OCI-LY7 (cell line): ENCODE results near the gene TFRC. TPM values are rescaled to one million over a fixed set of nuclear protein-coding genes. Genes with fewer than 3 reads are reported as not detected.

ENCODE experiments used
- BruUV-seq: library from RNA; stranded (reverse); fragments of 400-500 nt; replicated peaks from 2 replicates; lab custom pipeline; 2021; lab: Mats Ljungman, UMichigan
- CTCF ChIA-PET: fragments of 300-600 bp; sonication (Branson Sonifier 250); formaldehyde crosslinking; loops from one replicate; lab custom pipeline; 2022; ENCODE audit warnings: antibody characterized with exemption; ENCODE audit not compliant: unreplicated experiment; lab: Charles Lee
- POLR2A ChIA-PET: fragments of 300-600 bp; sonication (Branson Sonifier 250); formaldehyde crosslinking; loops from one replicate; lab custom pipeline; 2022; ENCODE audit warnings: antibody characterized with exemption; lab: Charles Lee
- DNase-seq: peaks from one replicate; pipeline ENCODE4 v3.0.0-alpha.2; 2015; ENCODE audit warnings: low spot score
- H2AFZ ChIP-seq: fragments of 200-600 bp; sonication (generic), shearing (Covaris generic); 2 replicates; pipeline ENCODE4 v1.6.1; 2014; ENCODE audit warnings: mild to moderate bottlenecking, antibody characterized with exemption, low read length, moderate library complexity
- H3K27ac ChIP-seq: fragments of 200-600 bp; sonication (generic); 2 replicates; pipeline ENCODE4 v1.5.1; 2014; ENCODE audit warnings: mixed run types, low read depth, mild to moderate bottlenecking, moderate library complexity, low read length, inconsistent platforms; ENCODE audit not compliant: poor library complexity, severe bottlenecking
- H3K36me3 ChIP-seq: fragments of 200-600 bp; sonication (generic); 2 replicates; pipeline ENCODE4 v1.6.1; 2014; ENCODE audit warnings: mild to moderate bottlenecking, antibody characterized with exemption, low read length, moderate library complexity, mixed read lengths; ENCODE audit not compliant: insufficient read depth
- H3K4me1 ChIP-seq: fragments of 200-600 bp; sonication (generic); 2 replicates; pipeline ENCODE4 v1.5.1; 2014; ENCODE audit warnings: mild to moderate bottlenecking, low read length; ENCODE audit not compliant: insufficient read depth, poor library complexity, severe bottlenecking
- H3K4me2 ChIP-seq: fragments of 200-600 bp; sonication (generic); 2 replicates; pipeline ENCODE4 v1.6.1; 2014; ENCODE audit warnings: mild to moderate bottlenecking, low read length
- H3K4me3 ChIP-seq: fragments of 200-600 bp; sonication (generic); 2 replicates; pipeline ENCODE4 v1.5.1; 2014; ENCODE audit warnings: mild to moderate bottlenecking, low read depth, low read length; ENCODE audit not compliant: poor library complexity, severe bottlenecking
- H3K79me2 ChIP-seq: fragments of 200-600 bp; sonication (generic); 2 replicates; pipeline ENCODE4 v1.6.1; 2016; ENCODE audit warnings: low read depth, mild to moderate bottlenecking, low read length, moderate library complexity, mixed read lengths; ENCODE audit not compliant: insufficient read depth
- H3K9me2 ChIP-seq: fragments of 200-600 bp; sonication (generic); 2 replicates; pipeline ENCODE4 v1.6.1; 2016; ENCODE audit warnings: mild to moderate bottlenecking, low read length, mixed read lengths; ENCODE audit not compliant: insufficient read depth
- H3K9me3 ChIP-seq: fragments of 200-600 bp; sonication (generic); 2 replicates; pipeline ENCODE4 v1.6.1; 2014; ENCODE audit warnings: mild to moderate bottlenecking, mixed run types, low read length, mixed read lengths
- H4K20me1 ChIP-seq: fragments of 200-600 bp; sonication (generic); 2 replicates; pipeline ENCODE4 v1.6.1; 2014; ENCODE audit warnings: mild to moderate bottlenecking, antibody characterized with exemption, low read length, moderate library complexity, mixed read lengths; ENCODE audit not compliant: insufficient read depth
- CTCF ChIP-seq: fragments of 200-600 bp; sonication (generic); conservative IDR thresholded peaks from 2 replicates; pipeline ENCODE4 v1.5.1; 2014; ENCODE audit warnings: mild to moderate bottlenecking, antibody characterized with exemption, low read length, moderate library complexity, mixed read lengths
- EZH2phosphoT487 ChIP-seq: fragments of 200-600 bp; sonication (generic); IDR thresholded peaks from 2 replicates; pipeline ENCODE4 v1.6.1; 2018; ENCODE audit warnings: low read depth, borderline replicate concordance, mild to moderate bottlenecking, mixed run types, antibody characterized with exemption, low read length, moderate library complexity, mixed read lengths
- intact Hi-C: fragments of 100-400 bp; cut with micrococcal nuclease; formaldehyde crosslinking; loops from one replicate; pipeline ENCODE4 v1.10.0; 2022; ENCODE audit not compliant: unreplicated experiment
- total RNA-seq, 2 experiments: library from RNA; depleted of rRNA in 1 of 2; stranded (reverse); fragments of >200 nt in 1 of 2; shearing (Covaris generic) in 1 of 2; gene quantifications; 2 replicates each; pipeline ENCODE4 v1.2.3, GENCODE V29; 2014 to 2022

The TFRC gene
- total RNA-seq, 2 experiments from 2014 or later: 127 to 236 TPM

GRCh38 chr3:196049653-196050052 is 32.2 kb downstream of the TFRC start:
- Histone ChIP-seq H4K20me1 (no peaks in the 10 kb centered on the region; the same call in 1 of the 2 replicates), H3K27ac (no peak overlapping the region), H3K4me2 (no peak overlapping the region), H3K9me3 (no peaks in the 10 kb centered on the region), H3K4me3 (no peak overlapping the region), H3K9me2 (no peaks in the 10 kb centered on the region), H2AFZ (no peak overlapping the region), H3K79me2 (no peaks in the 10 kb centered on the region), H3K4me1 (no peaks in the 10 kb centered on the region), H3K36me3 (peaks cover 86% of the 10 kb centered on the region)
- ChIA-PET CTCF (no interaction called here), POLR2A (interaction anchor here (1.3 to 3.0 kb wide), 2 partner anchors 9 to 12 kb away, joined by 3 to 11 read pairs; no protein-coding TSS in a partner anchor)
- DNase-seq: no peak
- BruUV-seq: no TSS peak
- intact Hi-C loops: no loop called here
- TF ChIP-seq EZH2phosphoT487: no peak
- no peak for TF ChIP-seq CTCF

GRCh38 chr3:196048922-196049598 is 32.8 kb downstream of the TFRC start:
- Histone ChIP-seq H4K20me1 (no peaks in the 10 kb centered on the region; the same call in 1 of the 2 replicates), H3K4me2 (no peak overlapping the region), H3K9me2 (no peaks in the 10 kb centered on the region), H3K27ac (no peak overlapping the region), H3K4me1 (no peaks in the 10 kb centered on the region), H3K9me3 (no peaks in the 10 kb centered on the region), H3K79me2 (no peaks in the 10 kb centered on the region), H3K36me3 (peaks cover 87% of the 10 kb centered on the region), H2AFZ (no peak overlapping the region), H3K4me3 (no peak overlapping the region)
- TF ChIP-seq EZH2phosphoT487: no peak
- no peak for DNase-seq
- ChIA-PET CTCF (no interaction called here), POLR2A (interaction anchor here (0.6 to 3.0 kb wide), 3 partner anchors 8 to 25 kb away, joined by 3 to 11 read pairs (median 3); no protein-coding TSS in a partner anchor)
- intact Hi-C loops: no loop called here
- BruUV-seq: no TSS peak

GRCh38 chr3:196047391-196048030 is 34.4 kb downstream of the TFRC start:
- Histone ChIP-seq H3K4me2 (no peak overlapping the region), H3K27ac (no peak overlapping the region), H3K9me3 (no peaks in the 10 kb centered on the region), H3K9me2 (no peaks in the 10 kb centered on the region), H3K79me2 (no peaks in the 10 kb centered on the region), H3K4me1 (no peaks in the 10 kb centered on the region), H3K4me3 (no peak overlapping the region), H2AFZ (no peak overlapping the region), H3K36me3 (peaks cover 72% of the 10 kb centered on the region), H4K20me1 (no peaks in the 10 kb centered on the region; the same call in 1 of the 2 replicates)
- POLR2A ChIA-PET: interaction anchor here (1.3 kb wide), 1 partner anchor 462 kb away, joined by 3 read pairs; no protein-coding TSS in a partner anchor
- intact Hi-C loops: no loop called here
- DNase-seq: no peak
- CTCF ChIA-PET: no interaction called here
- BruUV-seq: no TSS peak
- TF ChIP-seq CTCF (no peak), EZH2phosphoT487 (no peak)
